HG02973 (cell line): Measurements from ENCODE around the gene RTL9.
"Not testable (repeated sequence)": the region's sequence is repeated elsewhere in the genome, so short reads cannot be mapped to it uniquely, and the experiment has no call there.

Experiments
- ATAC-seq: cut with Tn5 transposase; IDR thresholded peaks from one replicate; pipeline ENCODE4 v1.9.1; 2021; ENCODE audit warnings: moderate library complexity; ENCODE audit not compliant: unreplicated experiment

The RTL9 gene

GRCh38 chrX:110358548-110358947 lies at the start of gene RTL9:
Gene RTL9 (plus strand): TSS chrX:110358848. CDS start chrX:110450618, 91,770 bp downstream.
- ATAC-seq: no peak

GRCh38 chrX:110310000-110310790 lies 48.5 kb upstream of the RTL9 start:
- no peak for ATAC-seq

- ATAC-seq: peak; percentile 89
These were observed 47.8 kb upstream of the RTL9 start for GRCh38 chrX:110310896-110311295.

GRCh38 chrX:110311437-110312230 lies 47.0 kb upstream of the RTL9 start:
- ATAC-seq: no peak

GRCh38 chrX:110315551-110315950 lies 43.1 kb upstream of the RTL9 start:
- ATAC-seq: no peak

GRCh38 chrX:110316351-110317060 lies 42.1 kb upstream of the RTL9 start:
- ATAC-seq: no peak

- ATAC-seq: peak; percentile 17
These were observed 41.4 kb upstream of the RTL9 start for GRCh38 chrX:110317061-110317819.

- ATAC-seq: peak; percentile 80
These were observed 40.6 kb upstream of the RTL9 start, which contains the start of gene AMMECR1 for GRCh38 chrX:110317820-110318663. Gene AMMECR1 (minus strand): TSS chrX:110318085. CDS start chrX:110318071, 14 bp downstream.

- no peak for ATAC-seq
These were observed 40.0 kb upstream of the RTL9 start for GRCh38 chrX:110318664-110318968.

- ATAC-seq: no peak
These were observed 38.2 kb upstream of the RTL9 start for GRCh38 chrX:110320381-110320987.

GRCh38 chrX:110321081-110321480 lies 37.6 kb upstream of the RTL9 start:
- ATAC-seq: no peak

GRCh38 chrX:110321670-110322069 lies 37.0 kb upstream of the RTL9 start:
- no peak for ATAC-seq

GRCh38 chrX:110322603-110323002 lies 36.0 kb upstream of the RTL9 start:
- no peak for ATAC-seq

- no peak for ATAC-seq
These were observed 31.9 kb upstream of the RTL9 start for GRCh38 chrX:110326712-110327111.

GRCh38 chrX:110327336-110327735 lies 31.3 kb upstream of the RTL9 start:
- ATAC-seq: no peak

- ATAC-seq: not testable (repeated sequence)
These were observed 30.0 kb upstream of the RTL9 start for GRCh38 chrX:110328613-110329012.

- no peak for ATAC-seq
These were observed 27.1 kb upstream of the RTL9 start for GRCh38 chrX:110331444-110332030.

GRCh38 chrX:110333458-110333857 lies 25.2 kb upstream of the RTL9 start:
- ATAC-seq: not testable (repeated sequence)

- no peak for ATAC-seq
These were observed 19.7 kb upstream of the RTL9 start for GRCh38 chrX:110338935-110339334.
